Effector CD8-positive, alpha-beta T cell (primary cell): ENCODE measurements around the gene MAMDC2.
"Not testable (repeated sequence)": the region's sequence is repeated elsewhere in the genome, so short reads cannot be mapped to it uniquely, and the experiment has no call there.

ENCODE experiments used
- DNase-seq: peaks from one replicate; lab custom pipeline; 2025; lab: John Stamatoyannopoulos, UW

The MAMDC2 gene

GRCh38 chr9:70197216-70198044 lies 153.8 kb downstream of the MAMDC2 start:
- no peak for DNase-seq

- not testable (repeated sequence) for DNase-seq
Measured at GRCh38 chr9:70204743-70205142, 161.1 kb downstream of the MAMDC2 start.

GRCh38 chr9:70205366-70206020 lies 161.8 kb downstream of the MAMDC2 start:
- no peak for DNase-seq

- DNase-seq = no peak
Measured at GRCh38 chr9:70217029-70217428, 173.4 kb downstream of the MAMDC2 start.

GRCh38 chr9:70218767-70219166 lies 175.1 kb downstream of the MAMDC2 start:
- no peak for DNase-seq

GRCh38 chr9:70220216-70220615 lies 176.6 kb downstream of the MAMDC2 start:
- no peak for DNase-seq

GRCh38 chr9:70222354-70222753 lies 178.7 kb downstream of the MAMDC2 start:
- no peak for DNase-seq

GRCh38 chr9:70228118-70228517 lies 184.5 kb downstream of the MAMDC2 start:
- DNase-seq = no peak

- no peak for DNase-seq
Measured at GRCh38 chr9:70228611-70229010, 185.0 kb downstream of the MAMDC2 start.

GRCh38 chr9:70229026-70229425 lies 185.4 kb downstream of the MAMDC2 start:
- no peak for DNase-seq

- no peak for DNase-seq
Measured at GRCh38 chr9:70229579-70229978, 185.9 kb downstream of the MAMDC2 start.

GRCh38 chr9:70232476-70232875 lies 188.8 kb downstream of the MAMDC2 start:
- DNase-seq = no peak

GRCh38 chr9:70234208-70234607 lies 190.6 kb downstream of the MAMDC2 start:
- DNase-seq = not testable (repeated sequence)

- not testable (repeated sequence) for DNase-seq
Measured at GRCh38 chr9:70245952-70246351, 202.3 kb downstream of the MAMDC2 start.

GRCh38 chr9:70250221-70250620 lies 206.6 kb downstream of the MAMDC2 start:
- DNase-seq = no peak

- no peak for DNase-seq
Measured at GRCh38 chr9:70255486-70255885, 211.8 kb downstream of the MAMDC2 start.

GRCh38 chr9:70256123-70256551 lies 212.5 kb downstream of the MAMDC2 start:
- no peak for DNase-seq

GRCh38 chr9:70257502-70257901 lies 213.9 kb downstream of the MAMDC2 start:
- DNase-seq = no peak

GRCh38 chr9:70257991-70258691 lies 214.5 kb downstream of the MAMDC2 start:
- peak; percentile 53 for DNase-seq

- DNase-seq = peak; percentile 82
Measured at GRCh38 chr9:70258692-70259511, 215.3 kb downstream of the MAMDC2 start, which contains the start of gene SMC5. SMC5 (plus strand) TSS chr9:70258978; CDS start chr9:70259079, 101 bp downstream.

GRCh38 chr9:70259512-70259802 lies 215.8 kb downstream of the MAMDC2 start:
- no peak for DNase-seq

GRCh38 chr9:70260007-70260443 lies 216.4 kb downstream of the MAMDC2 start:
- no peak for DNase-seq
